HG03354 (cell line): Measurements from ENCODE around the gene NSD1.

ENCODE experiments used
- ATAC-seq: cut with Tn5 transposase; IDR thresholded peaks from one replicate; pipeline ENCODE4 v1.9.1; 2021; ENCODE audit warnings: mild to moderate bottlenecking; ENCODE audit not compliant: unreplicated experiment, poor library complexity, severe bottlenecking

Gene NSD1

DNA sequence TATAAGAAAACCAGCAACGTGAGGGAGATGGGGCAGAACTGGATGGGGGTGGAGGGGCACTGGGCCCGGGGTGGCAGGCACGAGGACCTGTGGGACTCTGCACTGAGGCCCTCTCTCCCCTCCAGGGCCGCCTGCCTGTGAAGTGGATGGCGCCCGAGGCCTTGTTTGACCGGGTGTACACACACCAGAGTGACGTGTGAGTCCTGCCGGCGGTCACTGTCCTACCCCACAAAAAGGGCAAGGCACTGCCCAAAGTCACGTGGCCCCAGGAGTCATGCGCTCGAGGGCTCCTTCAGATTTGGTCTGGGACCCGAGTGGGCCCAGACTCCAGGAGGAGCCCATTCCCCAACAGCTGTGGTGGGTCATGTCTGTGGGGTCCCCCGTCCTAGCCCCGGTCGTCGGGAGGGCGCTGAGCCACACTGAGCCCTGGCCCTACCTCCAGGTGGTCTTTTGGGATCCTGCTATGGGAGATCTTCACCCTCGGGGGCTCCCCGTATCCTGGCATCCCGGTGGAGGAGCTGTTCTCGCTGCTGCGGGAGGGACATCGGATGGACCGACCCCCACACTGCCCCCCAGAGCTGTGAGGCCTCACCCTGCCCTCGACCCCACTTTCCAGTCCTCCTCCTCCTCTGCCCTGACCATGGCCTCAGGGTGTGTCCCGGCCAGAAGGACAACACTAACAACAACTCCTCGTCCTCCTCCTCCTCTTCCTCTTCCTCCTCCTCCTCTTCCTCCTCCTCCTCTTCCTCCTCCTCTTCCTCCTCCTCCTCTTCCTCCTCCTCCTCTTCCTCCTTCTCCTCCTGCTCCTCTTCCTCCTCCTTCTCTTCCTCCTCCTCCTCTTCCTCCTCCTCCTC is 37.2 kb upstream of the NSD1 start:
- ATAC-seq: no peak

GRCh38 chr5:177097016-177097985 is 36.3 kb upstream of the NSD1 start:
- ATAC-seq: no peak

DNA sequence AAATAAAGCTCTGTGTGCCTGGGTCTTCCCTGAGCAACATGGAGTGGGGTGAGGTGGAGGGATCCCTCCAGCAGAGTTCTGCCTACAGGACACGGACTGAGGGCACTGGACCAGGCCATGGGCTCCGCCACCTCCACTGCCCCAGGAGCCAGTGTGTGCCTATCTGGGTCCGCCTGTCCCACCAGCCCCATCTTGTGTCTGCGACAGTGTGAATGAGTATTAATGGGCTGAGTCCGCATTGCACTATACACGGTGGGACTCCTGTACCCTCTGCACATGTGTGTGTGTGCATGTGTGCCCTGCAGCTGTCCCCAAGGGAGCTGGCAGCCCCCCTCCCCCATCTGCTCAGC is 35.5 kb upstream of the NSD1 start:
- ATAC-seq: no peak

DNA sequence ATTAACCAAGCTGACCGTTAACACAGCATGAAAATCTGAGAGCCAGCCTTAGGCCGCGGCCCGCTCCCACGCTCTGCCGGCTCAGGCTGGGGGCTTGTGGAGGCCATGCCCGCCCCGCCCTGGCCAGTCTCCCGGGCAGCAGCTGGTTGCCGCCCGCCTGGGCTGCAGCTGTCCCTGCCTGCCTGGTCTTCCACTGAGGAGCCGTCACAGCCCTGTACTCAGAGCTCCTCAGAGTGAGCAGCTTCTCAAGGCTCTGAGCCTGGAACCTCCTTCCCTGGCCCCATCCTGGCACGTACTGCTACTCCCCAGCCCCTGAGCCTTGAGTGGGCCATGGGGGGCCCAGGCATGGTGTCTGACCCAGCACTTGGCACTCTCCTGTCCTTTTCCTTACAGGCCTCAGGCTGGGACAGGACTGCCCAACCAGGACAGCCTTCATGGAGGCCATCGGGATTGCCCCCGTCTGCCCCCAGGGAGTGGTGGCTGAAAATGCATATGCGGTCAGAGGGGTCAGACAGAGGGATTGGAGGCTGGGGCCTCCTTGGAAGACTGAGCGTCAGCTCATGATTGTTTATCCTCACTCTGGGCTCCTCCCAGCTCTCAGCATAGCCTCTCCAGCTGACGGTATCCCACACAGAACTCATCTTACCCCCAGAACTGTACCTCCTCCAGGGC is 35.0 kb upstream of the NSD1 start:
- ATAC-seq: no peak

DNA sequence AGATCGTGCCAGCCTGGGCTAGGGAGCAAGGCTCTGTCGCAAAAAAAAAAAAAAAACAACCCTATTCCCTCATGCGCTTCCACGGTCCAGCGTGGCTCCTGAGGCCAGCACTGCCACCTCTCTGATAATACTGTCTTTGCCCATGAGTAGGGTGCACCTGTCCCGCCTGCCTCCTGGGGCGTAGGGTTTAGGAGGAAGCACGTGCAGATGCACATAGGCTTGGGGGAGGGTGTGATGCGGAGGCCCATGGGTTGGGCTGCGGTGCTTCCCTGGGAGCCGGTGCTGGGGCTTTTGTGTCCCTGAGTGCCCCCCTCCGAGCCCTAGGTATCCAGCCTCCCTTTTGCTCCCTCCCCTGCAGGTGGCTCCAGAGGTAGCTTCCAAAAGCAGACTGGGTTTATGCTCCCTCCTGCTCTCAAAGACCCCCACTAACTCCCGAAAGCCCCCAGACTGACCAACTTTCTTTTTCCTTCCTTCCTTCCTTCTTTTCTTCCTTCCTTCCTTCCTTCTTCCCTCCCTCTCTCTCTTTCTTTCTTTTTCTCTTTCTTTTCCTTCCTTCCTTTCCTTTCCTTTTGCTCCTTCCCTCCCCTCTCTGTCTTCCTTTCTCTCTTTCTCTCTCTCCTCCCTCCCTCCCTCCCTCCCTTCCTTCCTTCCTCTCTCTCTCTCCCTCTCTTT is 34.0 kb upstream of the NSD1 start:
- ATAC-seq: no peak

DNA sequence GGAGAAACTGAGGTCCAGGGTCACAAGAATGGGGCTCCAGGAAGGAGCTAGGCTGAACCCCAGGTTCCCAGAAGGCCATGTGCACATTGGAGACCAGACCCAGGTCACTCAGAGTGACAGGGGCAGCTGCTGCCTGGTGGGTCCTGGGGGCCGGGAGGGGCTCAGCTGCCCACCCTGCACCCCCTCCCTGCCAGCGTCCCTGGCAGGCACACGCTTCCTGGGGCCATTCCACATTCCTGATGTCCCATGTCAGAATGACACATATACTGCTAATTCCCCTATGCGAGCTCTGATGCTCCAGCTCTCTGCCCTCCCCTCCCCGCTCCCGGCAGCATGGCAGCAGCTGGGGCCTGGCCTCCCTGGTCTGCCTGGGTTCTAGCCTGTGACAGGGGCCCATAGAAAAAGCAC is 32.9 kb upstream of the NSD1 start:
- no peak for ATAC-seq

GRCh38 chr5:177103523-177104253 is 29.9 kb upstream of the NSD1 start:
- ATAC-seq: no peak

DNA sequence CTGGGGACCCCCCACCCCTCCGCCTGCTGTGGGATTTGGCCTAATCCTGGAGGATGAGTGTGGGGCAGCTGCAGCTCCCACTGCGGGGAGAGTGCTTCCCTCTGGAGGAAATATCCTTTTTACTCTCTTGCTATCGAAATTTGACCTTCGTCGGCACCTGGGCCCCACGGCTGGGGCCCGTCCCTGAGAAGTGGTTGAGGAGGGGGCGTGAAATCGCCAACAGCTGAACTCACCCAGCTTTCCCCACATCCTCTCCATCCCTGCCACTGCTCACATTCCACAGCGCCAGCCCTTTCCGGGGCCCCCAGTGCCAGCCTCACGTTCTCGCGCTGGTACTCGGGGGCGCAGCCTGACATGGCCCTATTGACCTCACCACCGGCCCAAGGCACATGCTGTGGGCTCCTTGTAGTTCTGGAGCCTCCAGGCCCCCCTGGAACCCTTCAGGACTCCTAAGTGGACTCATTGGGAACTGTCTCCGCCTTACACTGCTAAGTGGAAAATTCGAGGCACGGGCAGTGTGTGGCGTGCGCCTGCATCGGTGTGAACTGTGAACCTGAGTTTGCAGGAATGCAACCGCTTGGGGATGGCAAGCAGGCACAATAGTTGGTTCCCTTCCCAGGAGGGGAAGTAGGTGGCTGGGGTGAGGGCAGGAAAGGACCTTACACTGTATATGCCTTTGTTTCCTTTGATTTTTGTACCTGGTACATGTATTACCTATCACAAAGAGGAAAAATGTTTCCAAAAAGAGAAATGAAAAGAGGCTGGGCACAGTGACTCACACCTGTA is 27.7 kb upstream of the NSD1 start:
- ATAC-seq: no peak

DNA sequence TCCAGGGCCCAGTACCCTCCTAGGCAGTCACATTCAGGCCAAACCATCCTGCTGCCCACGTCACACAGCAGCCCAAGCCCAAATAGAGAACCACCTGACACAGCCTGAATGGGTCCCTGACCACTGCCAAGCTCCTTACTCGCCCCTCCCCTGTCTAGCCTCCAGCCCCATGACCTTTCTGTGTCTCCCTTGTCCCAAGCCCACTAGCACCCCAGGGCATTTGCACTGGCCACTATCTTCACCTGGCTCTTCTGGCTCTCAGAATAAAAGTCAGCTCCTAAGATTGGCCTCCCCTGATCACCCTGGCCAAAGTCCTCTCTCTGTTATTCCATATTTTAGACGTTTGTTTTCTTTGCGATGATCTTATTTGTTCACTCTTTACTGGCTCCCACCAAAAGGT is 26.4 kb upstream of the NSD1 start:
- ATAC-seq: no peak

DNA sequence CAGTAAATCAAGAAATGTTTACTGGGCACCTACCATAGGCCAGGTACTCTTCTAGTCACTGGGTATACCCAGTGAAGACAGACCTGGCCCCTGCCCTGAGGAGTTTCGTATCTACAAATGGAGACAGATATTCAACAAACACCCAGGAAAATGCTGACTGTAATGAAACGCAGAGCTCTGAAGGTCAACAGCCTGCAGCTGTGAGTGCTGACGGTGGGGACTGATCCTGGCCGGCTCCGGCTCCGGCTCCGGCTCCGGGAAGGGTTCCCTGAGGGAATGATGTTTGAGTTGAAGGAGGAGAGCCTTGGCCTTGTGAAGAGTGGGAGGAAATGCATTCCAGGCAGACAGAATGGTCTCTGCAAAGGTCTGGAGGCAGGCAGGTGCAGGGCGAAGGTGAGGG is 23.8 kb upstream of the NSD1 start:
- no peak for ATAC-seq

- ATAC-seq: peak; percentile 55
Observed at GRCh38 chr5:177111720-177112394, 21.7 kb upstream of the NSD1 start.

- ATAC-seq: no peak
Observed at GRCh38 chr5:177112589-177113220, 20.9 kb upstream of the NSD1 start.

DNA sequence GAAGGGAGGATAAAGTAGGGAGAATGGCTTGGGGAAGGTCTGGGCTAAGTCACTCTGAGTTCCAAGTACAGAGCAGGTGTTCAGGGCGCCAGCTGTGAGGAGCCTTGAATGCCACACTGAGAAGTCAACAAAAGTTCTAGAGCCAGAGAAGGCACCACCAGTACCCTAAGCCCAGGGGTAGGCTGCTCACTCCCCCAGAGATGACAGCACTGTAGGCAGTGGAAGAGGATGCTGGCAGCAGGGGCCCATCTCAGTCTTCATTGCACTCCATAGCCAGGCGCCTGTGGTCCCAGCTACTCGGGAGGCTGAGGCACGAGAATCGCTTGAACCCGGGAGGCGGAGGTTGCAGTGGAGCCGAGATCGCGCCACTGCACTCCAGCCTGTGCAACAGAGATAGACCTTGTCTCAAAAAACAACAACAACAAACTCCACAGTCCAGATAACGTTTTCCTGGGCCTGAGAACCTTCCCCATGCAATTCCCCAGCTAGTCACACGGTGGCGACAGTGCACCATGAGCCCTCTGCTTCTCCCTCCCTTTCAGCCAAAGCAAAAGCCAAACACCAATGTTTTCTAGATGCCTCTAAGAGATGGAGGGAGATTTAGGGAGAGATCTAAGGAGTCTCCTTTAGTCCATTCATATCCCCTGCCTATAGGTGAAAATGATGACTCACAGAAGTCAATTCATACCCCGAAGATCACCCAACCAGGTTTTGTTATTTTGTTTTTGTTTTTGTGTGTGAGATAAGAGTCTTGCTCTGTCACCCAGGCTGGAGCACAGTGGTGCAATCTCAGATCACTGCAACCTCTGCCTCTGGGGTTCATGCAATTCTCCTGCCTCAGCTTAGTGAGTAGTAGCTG is 19.8 kb upstream of the NSD1 start:
- ATAC-seq: no peak

DNA sequence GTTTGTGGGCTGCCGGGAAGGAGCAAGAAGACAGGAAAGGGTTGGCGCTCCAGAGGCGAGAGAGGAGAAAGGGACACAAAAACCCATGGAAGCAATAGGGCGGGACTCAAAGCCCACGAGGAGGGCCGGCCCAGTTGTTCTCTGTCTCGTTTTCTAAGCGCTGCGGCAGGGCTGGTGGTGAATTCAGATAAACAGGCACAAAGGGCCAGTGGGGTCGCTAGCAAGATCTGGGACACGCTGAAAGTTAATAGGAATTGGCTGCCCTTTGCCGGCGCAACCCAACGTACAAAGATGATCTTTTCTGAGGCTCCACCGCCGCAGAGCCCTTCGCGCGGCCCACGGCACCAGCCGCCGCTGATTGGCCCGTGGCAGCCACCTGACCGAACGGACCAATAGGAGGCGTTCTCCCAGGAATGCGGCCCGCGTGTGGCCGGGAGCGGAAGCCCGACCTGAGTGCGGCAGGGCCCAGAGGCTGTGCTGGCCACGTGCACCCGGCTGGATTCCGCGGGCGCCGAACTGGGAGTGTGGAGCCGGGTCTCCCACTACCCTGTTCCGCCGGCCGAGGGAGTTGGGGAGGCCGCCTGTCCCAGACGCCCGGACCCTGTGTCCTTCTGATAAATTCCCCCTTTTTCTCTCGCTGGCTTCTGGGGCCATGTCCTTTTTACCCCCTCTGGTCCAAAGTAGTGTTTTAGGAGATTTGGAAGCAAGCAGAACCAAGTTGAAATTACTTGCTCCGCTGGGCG is 16.8 kb upstream of the NSD1 start:
- peak; percentile 78 for ATAC-seq

DNA sequence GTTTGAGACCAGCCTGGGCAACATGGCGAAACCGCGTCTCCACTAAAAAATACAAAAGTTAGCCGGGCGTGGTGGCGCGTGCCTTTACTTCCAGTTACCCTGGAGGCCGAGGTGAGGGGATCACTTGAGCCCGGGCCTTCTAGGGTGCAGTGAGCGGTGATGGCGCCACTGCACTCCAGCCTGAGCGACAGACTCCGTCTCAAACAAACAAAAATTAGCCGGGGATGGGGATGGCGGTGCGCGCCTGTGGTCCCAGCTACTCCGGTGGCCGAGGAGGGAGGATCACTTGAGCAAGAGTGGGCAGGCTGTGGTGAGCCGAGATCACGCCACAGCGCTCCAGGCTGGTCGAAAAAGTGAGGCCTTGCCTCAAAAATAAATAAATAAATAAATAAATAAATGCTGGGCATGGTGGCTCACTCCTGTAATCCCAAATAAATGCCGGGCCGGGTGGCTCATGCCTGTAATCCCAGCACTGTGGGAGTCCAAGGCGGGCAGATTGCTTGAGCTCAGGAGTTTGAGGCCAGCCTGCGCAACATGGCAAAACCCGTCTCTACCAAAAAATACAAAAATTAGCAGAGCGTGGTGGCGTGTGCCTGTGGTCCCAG is 16.0 kb upstream of the NSD1 start:
- ATAC-seq: no peak

- ATAC-seq: no peak
Observed at GRCh38 chr5:177122566-177122965, 11.0 kb upstream of the NSD1 start.
